Activated gamma-delta T cell treated with Interleukin-2 at 50 U/mL for 16 hours (primary cell): ENCODE results near the gene GABRB1.

Source experiments
- DNase-seq: peaks from one replicate; pipeline ENCODE4 v3.0.0-alpha.2; 2020

The GABRB1 gene

GRCh38 chr4:47122592-47123291, 91.4 kb downstream of the GABRB1 start:
- DNase-seq, result peak; percentile 16

- DNase-seq, result no peak
Observed at GRCh38 chr4:47128991-47129390, 97.6 kb downstream of the GABRB1 start.

GRCh38 chr4:47135210-47135609, 103.8 kb downstream of the GABRB1 start:
- no peak for DNase-seq

GRCh38 chr4:47143261-47143660, 111.9 kb downstream of the GABRB1 start:
- DNase-seq, result no peak

GRCh38 chr4:47145630-47146029, 114.3 kb downstream of the GABRB1 start:
- DNase-seq, result no peak

GRCh38 chr4:47154816-47155370, 123.5 kb downstream of the GABRB1 start:
- DNase-seq, result no peak

GRCh38 chr4:47155919-47156318, 124.6 kb downstream of the GABRB1 start:
- DNase-seq, result no peak

- DNase-seq, result no peak
Observed at GRCh38 chr4:47160095-47160494, 128.7 kb downstream of the GABRB1 start.

- DNase-seq, result no peak
Observed at GRCh38 chr4:47167081-47168035, 136.0 kb downstream of the GABRB1 start.

GRCh38 chr4:47184083-47184482, 152.7 kb downstream of the GABRB1 start:
- no peak for DNase-seq

- no peak for DNase-seq
Observed at GRCh38 chr4:47185761-47186160, 154.4 kb downstream of the GABRB1 start.

- no peak for DNase-seq
Observed at GRCh38 chr4:47187608-47188007, 156.2 kb downstream of the GABRB1 start.

- DNase-seq, result no peak
Observed at GRCh38 chr4:47193179-47193578, 161.8 kb downstream of the GABRB1 start.

- DNase-seq, result no peak
Observed at GRCh38 chr4:47194036-47194737, 162.8 kb downstream of the GABRB1 start.

- no peak for DNase-seq
Observed at GRCh38 chr4:47195706-47196105, 164.3 kb downstream of the GABRB1 start.

GRCh38 chr4:47198791-47199190, 167.4 kb downstream of the GABRB1 start:
- DNase-seq, result no peak

GRCh38 chr4:47203593-47203992, 172.2 kb downstream of the GABRB1 start:
- DNase-seq, result no peak

- DNase-seq, result no peak
Observed at GRCh38 chr4:47207555-47207954, 176.2 kb downstream of the GABRB1 start.

GRCh38 chr4:47209833-47210232, 178.5 kb downstream of the GABRB1 start:
- no peak for DNase-seq

- no peak for DNase-seq
Observed at GRCh38 chr4:47210828-47211227, 179.5 kb downstream of the GABRB1 start.

GRCh38 chr4:47213106-47213505, 181.7 kb downstream of the GABRB1 start:
- DNase-seq, result no peak

- no peak for DNase-seq
Observed at GRCh38 chr4:47213539-47213938, 182.2 kb downstream of the GABRB1 start.

GRCh38 chr4:47213971-47214370, 182.6 kb downstream of the GABRB1 start:
- DNase-seq, result no peak
